HG02588 (cell line): Measurements from ENCODE around the gene CABLES2.

Experiments
- ATAC-seq: cut with Tn5 transposase; IDR thresholded peaks from one replicate; pipeline ENCODE4 v1.9.1; 2021; ENCODE audit warnings: mild to moderate bottlenecking, moderate library complexity; ENCODE audit not compliant: unreplicated experiment

Gene CABLES2

DNA sequence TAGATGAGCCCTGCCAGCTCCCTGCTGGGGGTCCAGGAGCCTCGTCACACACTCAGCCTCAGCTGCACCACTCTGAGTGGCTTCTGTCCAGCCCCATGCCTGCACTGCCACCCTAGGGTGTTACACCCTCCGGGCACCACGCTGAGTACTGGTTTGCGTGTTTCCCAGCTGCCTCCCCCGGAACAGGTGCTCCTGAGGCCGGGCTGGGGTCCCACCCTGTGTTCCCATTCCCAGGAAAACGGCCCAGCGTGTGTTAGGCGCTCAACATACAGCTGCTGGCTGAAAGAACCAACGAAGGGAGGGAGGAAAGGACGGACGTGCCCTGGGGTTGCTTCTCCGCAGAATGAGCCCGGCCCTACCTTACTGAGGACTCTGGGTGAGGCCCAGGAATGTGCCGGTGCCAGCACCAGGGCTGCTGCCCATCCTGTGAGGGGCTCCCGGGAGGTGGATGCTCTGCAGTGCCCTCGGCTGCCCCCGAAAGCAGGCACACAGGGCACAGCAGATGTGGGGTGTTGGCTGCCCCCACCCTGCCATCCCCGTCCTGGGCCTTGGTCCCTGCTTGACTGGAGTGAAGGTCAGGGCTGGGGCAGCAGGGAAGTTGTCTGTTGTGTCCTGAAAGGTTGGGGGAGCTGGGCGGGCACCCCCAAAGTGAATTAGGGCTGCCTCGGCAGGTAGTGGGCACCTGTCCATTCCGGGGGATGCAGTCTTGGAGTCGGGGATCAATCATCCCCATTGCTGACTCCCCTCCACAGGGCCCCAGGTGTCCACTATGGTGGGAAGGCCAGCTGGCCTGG, 56.3 kb downstream of the CABLES2 start:
- ATAC-seq: no peak

DNA sequence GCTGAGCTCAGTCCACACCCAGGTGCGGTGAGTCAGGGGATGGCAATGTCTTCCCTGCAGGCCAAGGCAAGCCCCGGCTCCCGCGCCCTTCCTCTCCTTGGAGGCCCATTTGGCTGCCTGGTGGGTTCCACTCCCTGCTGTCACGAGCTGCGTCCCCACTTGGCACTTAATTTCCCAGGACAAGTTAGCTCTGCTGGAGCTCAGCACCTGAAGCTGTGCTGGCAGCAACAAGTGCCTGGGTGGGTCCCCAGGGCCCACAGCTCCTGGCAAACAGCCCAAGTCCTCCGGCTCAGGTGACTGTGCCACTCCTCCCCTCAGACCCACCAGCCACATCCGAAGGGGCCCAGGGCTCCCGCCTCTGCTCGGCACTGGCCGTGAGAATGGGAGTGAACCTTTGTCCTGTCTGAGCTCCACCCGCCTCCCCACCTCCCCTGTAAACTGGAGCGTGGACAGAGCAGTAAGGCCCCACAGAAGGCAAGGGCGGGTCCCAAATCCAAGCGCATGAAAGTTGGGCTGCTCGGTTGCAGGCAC, 56.9 kb downstream of the CABLES2 start:
- ATAC-seq: no peak

DNA sequence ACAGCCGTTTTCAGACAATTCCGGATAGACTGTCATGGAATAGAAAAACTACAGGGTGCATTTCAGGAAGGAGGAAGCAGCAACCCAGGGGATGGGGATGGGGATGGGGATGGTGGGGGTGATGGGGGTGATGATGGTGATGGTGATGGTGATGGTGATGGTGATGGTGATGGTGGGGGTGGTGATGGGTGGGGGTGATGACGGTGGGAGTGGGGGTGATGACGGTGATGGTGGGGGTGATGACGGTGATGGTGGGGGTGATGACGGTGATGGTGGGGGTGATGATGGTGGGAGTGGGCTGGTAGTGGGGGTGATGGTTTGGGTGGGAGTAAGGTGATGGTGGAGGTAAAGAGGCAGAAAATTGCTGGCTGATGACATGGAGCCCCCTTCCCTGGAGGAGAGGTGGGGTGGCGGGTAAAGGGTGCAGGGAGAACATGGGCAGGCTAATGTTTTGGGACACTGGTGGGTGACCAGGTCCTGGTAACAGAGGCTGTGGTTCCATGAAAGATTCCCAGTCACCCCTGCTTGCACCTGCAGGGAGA, 57.5 kb downstream of the CABLES2 start:
- ATAC-seq: no peak

DNA sequence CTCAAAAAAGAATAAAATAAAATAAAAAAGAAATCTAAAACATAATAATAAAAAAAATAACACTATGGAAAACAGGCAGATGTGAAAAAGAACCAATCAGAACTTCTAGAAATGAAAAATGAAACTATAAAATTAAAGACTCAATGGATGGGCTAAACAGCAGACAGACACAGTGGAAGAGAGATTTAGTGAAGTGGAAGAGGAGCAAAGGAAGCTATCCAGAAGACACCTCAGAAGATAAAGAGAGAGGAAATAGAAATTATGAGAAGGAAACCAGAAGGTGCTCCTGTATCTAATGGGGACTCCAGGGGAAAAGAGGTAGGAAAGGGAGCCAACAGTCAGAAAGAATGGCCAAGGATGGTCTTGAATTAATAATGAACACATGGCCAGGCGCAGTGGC, 58.5 kb downstream of the CABLES2 start:
- ATAC-seq: no peak

DNA sequence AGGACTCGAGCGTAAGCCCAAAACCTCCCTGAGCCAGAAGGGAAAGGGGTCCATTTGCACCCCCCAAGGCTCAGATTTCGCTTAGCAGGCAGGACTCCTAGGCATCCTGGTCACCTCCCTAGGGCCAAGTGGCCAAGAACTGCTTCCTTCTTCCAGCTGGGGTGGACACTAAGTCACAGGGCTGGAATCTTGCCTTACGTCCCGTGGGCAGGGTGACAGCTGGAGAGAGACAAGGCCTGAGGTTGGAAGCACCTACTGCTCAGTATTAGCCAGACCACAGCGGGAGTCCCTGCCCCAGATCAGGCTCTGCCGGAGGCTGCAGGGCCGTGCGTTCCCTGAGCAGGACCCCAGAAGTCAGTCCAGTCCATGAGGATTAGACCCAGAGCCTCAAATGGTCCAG, 59.6 kb downstream of the CABLES2 start:
- ATAC-seq: no peak

DNA sequence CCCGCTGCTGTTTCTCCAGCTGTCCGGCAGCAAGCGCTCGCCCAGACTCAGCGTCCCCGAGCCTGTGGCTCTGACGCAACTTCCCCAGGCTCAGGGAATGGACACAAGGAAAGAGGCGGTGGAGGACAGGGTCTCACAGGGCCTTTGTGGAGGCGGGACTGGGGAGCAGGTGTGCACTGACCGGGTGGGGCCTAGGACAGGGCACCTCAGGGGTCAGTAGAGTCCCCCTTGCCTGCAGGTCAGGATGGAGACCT, 60.0 kb downstream of the CABLES2 start:
- ATAC-seq: no peak

DNA sequence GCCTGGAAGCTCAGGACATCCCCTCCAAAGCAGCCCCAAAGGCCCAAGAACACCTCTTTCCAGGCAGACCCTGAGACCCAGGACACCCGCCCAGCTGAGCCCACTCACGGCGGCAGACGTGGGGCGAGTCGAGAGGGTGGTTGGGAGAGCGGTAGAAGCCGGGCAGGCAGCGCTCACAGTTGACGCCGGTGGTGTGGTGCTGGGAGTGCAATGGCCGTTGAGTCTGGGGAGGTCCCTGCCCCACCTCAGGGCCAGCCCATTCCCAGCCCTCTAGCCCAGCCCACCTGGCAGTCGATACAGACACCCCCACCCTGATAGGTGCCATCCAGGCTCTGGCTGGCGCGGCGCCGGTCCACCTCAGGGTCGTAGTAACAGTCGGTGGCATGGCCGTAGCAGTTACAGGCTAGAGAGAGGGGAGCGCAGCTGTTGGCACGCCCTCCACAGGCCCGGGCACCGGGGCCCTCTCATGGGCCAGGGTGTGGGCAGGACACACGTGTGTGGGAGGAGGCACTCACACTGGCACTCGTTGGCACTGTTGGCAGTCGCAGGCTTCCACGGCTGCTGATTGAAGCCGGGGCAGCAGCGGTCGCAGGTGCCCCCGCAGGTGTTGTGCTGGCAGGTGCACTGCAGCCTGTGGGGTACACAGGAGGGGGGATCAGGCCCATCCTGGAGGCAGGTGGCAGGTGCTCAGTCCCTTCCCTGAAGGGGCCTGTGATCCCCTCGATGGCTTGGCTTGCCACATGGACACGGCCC, 60.5 kb downstream of the CABLES2 start:
- no peak for ATAC-seq

DNA sequence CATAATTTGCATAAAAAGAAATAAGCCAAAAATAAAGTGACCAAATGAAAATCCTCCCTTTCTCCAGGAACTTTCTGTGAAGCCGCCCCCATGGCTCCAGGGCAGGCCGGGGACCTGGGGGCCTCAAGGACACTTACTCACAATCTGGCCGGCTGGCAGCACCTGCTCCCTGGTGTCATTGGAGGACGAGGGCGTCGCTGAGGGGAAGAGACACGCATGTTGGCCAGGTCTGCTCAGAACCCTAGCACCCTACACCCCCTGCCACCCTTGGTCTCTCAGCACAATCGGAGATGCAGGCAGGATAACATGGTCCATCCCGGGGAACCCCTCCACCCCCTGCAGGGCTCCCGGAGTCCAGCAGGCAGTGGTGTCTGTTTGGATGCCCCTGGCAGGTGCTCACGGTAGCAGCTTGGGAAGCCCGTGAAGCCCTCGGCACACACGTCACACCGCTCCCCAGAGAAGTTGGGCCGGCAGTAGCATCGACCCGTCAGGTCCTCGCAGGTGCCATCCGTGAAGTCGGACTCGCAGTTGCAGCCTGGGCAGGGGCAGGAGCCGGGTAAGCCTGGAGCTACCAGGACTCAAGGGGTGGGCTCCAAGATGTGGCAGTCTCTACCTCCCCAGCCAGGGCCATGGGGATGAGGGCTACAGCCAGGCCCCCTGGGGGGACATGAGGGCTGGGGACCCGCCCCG, 61.3 kb downstream of the CABLES2 start:
- ATAC-seq: no peak

DNA sequence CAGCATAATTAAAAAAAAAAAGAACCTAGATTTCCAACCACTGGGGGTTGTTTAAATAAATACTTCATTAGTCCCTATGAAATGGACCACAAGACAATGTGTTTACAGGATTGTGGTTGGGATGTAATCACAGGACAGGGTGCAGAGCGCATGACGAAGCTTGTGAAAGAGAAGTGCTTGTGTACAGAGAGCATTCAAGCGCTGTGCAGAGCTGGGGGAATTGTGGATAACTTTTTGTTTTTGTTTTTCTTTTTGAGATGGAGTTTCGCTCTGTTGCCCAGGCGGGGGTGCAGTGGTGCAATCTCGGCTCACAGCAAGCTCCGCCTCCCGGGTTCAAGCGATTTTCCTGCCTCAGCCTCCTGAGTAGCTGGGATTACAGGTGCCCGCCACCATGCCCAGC, 62.3 kb downstream of the CABLES2 start:
- ATAC-seq: no peak

DNA sequence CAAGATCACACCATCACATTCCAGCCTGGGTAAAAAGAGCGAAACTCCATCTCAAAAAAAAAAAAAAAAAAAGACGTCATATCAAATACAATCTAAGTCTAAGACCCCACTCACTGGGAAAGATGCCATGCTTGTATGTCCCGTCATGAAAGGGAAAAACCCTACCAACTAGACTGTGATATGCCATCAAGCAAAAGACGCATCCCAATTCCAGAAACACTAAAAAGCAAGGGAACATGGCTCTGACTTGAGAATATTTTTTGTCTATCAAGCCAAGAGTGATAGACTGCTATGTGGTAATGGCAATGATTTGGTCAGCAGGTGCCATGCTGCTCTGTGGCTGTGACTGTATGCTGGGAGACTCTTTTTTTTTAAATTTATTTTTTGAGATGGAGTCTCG, 63.0 kb downstream of the CABLES2 start:
- ATAC-seq: no peak

DNA sequence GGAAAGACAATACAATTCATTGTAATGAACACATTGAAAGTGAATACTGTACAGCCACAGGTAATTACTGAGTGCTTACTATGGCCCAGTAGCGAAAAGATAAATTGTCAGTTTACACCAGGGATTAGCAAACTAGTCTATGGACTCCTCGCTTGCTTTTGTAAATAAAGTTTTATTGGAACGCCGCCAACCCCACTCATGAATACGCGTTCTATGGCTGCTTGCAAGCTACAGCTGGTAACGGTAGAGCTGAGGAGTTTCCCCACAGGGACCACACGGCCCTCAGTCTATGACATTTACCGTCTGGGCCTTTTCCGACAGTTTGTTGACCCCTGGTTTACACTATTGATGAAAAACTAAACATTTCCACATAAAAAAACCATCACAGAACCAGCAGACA, 64.2 kb downstream of the CABLES2 start:
- no peak for ATAC-seq

DNA sequence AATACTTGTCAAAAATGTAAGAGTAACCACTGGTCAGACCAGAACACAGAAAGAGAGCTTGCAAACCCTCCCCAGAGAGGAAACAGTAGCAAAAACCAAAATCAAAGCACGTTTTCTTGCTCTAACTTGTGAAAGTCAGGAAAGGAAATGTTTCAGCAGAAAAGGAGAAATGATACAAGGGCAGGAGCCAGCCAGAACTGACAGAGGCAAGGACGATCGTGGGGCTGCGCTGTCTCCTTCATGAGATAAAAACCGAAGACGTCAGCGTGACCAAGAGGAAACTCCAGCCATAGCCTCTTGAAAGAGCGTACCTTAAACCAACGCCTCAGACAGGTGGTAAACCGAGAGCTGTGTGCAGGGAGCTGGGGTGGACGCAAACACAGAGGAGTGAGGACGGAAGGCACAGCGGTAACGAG, 67.4 kb downstream of the CABLES2 start:
- ATAC-seq: peak; percentile 66
